SIG-M5 treated with dmso at 0.1 percent for 504 hours (cell line): Measurements from ENCODE around the gene SCAP.
A peak's percentile ranks its signal among the peaks of the same experiment; 100 is the strongest.
"Not testable (repeated sequence)": the region's sequence is repeated elsewhere in the genome, so short reads cannot be mapped to it uniquely, and the experiment has no call there.

Source experiments
- DNase-seq: peaks from one replicate; lab custom pipeline; 2025; ENCODE audit not compliant: unreplicated experiment; lab: John Stamatoyannopoulos, UW

The SCAP gene

GRCh38 chr3:47481763-47482162, 6.0 kb upstream of the SCAP start:
- DNase-seq = not testable (repeated sequence)

- not testable (repeated sequence) for DNase-seq
These were observed 4.5 kb upstream of the SCAP start for GRCh38 chr3:47480267-47480666.

- no peak for DNase-seq
These were observed 4.1 kb upstream of the SCAP start for GRCh38 chr3:47479826-47480160.

GRCh38 chr3:47478022-47478421, 2.3 kb upstream of the SCAP start:
- no peak for DNase-seq

GRCh38 chr3:47476644-47477199, 981 bp upstream of the SCAP start:
- DNase-seq = no peak

DNA sequence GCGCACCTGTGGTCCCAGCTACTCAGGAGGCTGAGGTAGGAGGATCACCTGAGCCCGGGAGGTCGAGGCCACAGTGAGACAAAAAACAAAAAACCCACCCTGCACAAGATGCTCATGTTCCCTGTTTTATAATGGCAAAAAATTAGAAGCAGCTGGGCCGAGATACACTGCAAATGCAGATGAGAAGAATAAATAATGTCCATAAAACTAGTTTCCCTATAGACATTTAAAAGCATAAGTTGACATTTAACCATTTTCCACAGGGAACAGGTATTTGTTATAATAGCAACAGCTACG, 537 bp upstream of the SCAP start:
- DNase-seq = no peak

- peak; percentile 23 for DNase-seq
These were observed 642 bp downstream of the SCAP start for GRCh38 chr3:47475029-47475569.

GRCh38 chr3:47473391-47473790, 2.4 kb downstream of the SCAP start:
- no peak for DNase-seq

DNA sequence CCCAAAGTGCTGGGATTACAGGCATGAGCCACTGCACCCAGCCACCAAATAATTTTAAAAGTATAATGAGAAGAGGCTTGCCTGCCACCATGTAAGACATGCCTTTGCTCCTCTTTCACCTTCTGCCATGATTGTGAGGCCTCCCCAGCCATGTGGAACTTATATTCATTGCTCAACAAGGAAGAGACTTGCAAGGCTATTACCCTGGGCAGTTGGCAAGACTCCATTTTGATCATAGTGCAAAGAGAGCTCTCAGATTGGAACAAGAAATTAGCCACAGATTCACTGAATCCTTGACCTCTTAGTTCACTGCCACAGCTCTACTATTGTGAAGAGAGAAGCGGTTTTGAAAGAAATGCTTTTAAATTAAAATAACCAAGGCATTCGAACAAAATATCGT, 6.1 kb downstream of the SCAP start:
- no peak for DNase-seq

DNA sequence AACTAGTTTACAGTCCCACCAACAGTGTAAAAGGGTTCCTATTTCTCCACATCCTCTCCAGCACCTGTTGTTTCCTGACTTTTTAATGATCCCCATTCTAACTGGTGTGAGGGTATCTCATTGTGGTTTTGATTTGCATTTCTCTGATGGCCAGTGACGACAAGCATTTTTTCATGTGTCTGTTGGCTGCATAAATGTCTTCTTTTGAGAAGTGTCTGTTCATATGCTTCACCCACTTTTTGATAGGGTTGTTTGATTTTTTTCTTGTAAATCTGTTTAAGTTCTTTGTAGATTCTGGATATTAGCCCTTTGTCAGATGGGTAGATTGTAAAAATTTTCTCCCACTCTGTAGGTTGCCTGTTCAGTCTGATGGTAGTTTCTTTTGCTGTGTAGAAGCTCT, 7.4 kb downstream of the SCAP start:
- not testable (repeated sequence) for DNase-seq

GRCh38 chr3:47464588-47464987, 11.2 kb downstream of the SCAP start:
- DNase-seq = peak; percentile 96

DNA sequence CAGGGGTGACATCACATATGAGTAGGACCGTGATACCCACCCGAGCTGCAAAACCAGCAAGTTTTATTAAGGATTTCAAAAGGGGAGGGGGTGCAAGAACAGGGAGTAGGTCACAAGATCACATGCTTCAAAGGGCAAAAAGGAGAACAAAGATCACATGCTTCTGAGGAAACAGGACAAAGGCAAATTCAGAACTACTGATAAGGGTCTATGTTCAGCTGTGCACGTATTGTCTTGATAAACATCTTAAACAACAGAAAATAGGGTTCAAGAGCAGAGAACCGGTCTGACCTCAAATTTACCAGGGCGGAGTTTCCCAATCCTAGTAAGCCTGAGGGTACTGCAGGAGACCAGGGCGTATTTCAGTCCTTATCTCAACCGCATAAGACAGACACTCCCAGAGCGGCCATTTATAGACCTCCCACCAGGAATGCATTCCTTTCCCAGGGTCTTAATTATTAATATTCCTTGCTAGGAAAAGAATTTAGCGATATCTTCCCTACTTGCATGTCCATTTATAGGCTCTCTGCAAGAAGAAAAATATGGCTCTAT, 16.1 kb downstream of the SCAP start:
- DNase-seq = not testable (repeated sequence)

GRCh38 chr3:47456984-47457383, 18.8 kb downstream of the SCAP start:
- no peak for DNase-seq

GRCh38 chr3:47455806-47456452, 19.8 kb downstream of the SCAP start:
- no peak for DNase-seq

- DNase-seq = no peak
These were observed 23.1 kb downstream of the SCAP start for GRCh38 chr3:47452453-47453215.

GRCh38 chr3:47444103-47444502, 31.6 kb downstream of the SCAP start:
- DNase-seq = no peak

DNA sequence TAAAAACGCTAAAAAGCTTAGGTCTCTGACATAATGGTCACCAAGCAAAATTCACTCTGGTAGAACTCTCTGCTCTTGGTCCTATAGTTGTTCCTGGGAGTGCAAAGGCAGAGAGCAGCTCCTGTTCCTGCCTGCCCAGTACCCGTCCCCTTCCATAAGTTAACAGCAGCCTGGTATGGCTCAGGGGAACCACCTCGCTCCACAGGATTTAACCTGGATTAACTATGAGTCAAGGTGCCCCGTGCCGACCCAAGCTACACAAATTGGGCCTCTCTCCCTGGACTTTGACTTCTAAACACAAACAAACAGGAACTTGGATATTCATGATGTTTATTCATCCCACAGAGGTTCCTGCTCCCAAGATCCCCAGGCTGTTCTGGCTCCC, 32.1 kb downstream of the SCAP start:
- no peak for DNase-seq

DNA sequence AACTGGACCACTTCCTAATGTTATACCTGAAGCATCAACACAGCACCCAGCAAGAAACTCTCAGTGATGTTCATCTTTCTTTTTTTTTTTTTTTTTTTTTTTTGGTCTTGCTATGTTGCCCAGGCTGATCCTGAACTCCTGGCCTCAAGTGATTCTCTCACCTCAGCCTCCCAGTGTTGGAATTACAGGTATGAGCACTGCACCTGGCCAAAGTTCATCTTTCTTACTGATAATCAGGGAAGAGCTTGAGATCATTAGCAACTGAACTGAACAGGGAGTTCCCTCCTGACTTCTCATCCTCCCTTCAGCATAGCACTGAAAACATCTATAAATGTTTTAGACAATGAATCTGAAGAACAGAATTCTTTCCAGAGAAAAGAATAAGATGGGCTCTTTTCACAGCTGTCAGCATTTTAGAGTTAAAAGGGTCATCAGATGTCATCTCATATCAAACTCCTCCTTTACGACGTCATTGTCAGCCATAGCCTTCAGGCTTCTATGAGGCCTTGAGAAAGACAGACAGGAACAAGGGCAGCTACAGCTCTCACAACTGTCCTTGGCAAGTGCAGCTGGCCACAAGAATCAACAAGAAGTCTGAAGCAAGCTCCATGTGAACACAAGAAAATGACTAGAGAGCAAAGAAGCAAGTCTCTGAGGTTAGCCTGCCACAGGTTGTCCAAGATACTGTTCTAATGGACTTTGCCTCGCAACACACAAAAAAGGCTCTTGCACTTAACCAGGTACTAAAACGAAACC, 33.8 kb downstream of the SCAP start:
- DNase-seq = no peak

GRCh38 chr3:47440131-47440530, 35.6 kb downstream of the SCAP start:
- no peak for DNase-seq

- DNase-seq = no peak
These were observed 39.6 kb downstream of the SCAP start for GRCh38 chr3:47436180-47436579.

DNA sequence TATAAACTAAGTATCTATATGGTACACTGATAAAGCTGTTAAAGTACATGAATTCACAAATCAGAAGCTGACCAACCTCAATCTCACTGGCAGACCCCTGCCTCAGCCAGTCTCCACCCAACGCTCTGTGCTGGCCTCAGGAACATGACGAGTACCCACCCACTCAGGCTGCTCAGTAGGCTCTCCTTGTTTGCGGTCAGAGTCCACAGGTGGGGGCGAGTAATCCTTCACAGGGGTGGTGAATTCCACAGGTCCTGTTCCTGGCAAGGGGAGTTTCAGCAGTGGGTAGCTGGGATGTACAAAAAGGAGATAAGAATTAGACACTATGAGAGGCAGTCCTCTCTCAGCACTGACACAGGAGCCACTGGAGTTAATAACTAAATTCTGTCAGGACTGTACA, 40.9 kb downstream of the SCAP start:
- no peak for DNase-seq
